Tibial nerve (tissue), 4 donors: Measurements from ENCODE around the gene HNF4A. TPM values are rescaled to one million over a fixed set of nuclear protein-coding genes. Genes with fewer than 3 reads are reported as not detected.

Source experiments
- DNase-seq, 2 donors: peaks; one replicate each; pipeline ENCODE4 v3.0.0-alpha.2; 2019; ENCODE audit warnings: low spot score in 2 of 2
- H3K27ac ChIP-seq, 4 donors: fragments of 200-600 bp; sonication (generic) in 3 of 4; one replicate each; pipeline ENCODE4 v1.5.1; 2017 to 2019; ENCODE audit warnings: mild to moderate bottlenecking in 1 of 4
- H3K27me3 ChIP-seq, 2 donors: fragments of 200-600 bp; sonication (generic) in 1 of 2; one replicate each; pipeline versions ENCODE4 v1.5.1 to v1.6.0; 2017 to 2019
- H3K36me3 ChIP-seq, 3 donors: fragments of 200-600 bp; sonication (generic); one replicate each; pipeline ENCODE4 v1.5.1; 2018 to 2019
- H3K4me1 ChIP-seq, 4 donors: fragments of 200-600 bp; sonication (generic) in 3 of 4; one replicate each; pipeline ENCODE4 v1.5.1; 2017 to 2019
- H3K4me3 ChIP-seq, 4 donors: fragments of 200-600 bp; sonication (generic) in 3 of 4; one replicate each; pipeline ENCODE4 v1.5.1; 2017 to 2019; ENCODE audit warnings: mild to moderate bottlenecking in 1 of 4, moderate library complexity in 1 of 4
- H3K9me3 ChIP-seq, 4 donors: fragments of 200-600 bp; sonication (generic) in 3 of 4; one replicate each; pipeline ENCODE4 v1.5.1; 2017 to 2019
- EP300 ChIP-seq, 2 donors: sonication (generic); formaldehyde crosslinking; IDR thresholded peaks; one replicate each; pipeline ENCODE4 v1.6.1; 2017; ENCODE audit warnings: antibody characterized with exemption in 2 of 2, mild to moderate bottlenecking in 1 of 2
- POLR2A ChIP-seq, 2 donors: fragments of 450-650 bp; IDR thresholded peaks; one replicate each; pipeline ENCODE4 v1.6.1; 2017; ENCODE audit warnings: antibody characterized with exemption in 2 of 2, mild to moderate bottlenecking in 2 of 2, moderate library complexity in 2 of 2
- WGBS, 2 donors: methylation state at CpG; one replicate each; pipeline ENCODE4 v1.1.5; 2018; 5-methylcytosine and 5-hydroxymethylcytosine counted together
- total RNA-seq, 4 donors: library from RNA; depleted of rRNA; stranded (reverse); fragments of >200 nt; gene quantifications; one replicate each; pipeline ENCODE4 v1.1.0, GENCODE V29; 2016
- TF ChIP-seq, protein P1 (sequence below), 5 experiments: fragments of 200-600 bp in 3 of 5; fragments of 450-650 bp in 2 of 5; sonication (generic) in 3 of 5; IDR thresholded peaks; one replicate each; pipeline ENCODE4 v1.5.1; 2016 to 2019; ENCODE audit warnings: antibody characterized with exemption in 5 of 5, mild to moderate bottlenecking in 3 of 5, moderate library complexity in 2 of 5

HNF4A gene
- total RNA-seq, 4 donors from 2014 or later = not detected

DNA sequence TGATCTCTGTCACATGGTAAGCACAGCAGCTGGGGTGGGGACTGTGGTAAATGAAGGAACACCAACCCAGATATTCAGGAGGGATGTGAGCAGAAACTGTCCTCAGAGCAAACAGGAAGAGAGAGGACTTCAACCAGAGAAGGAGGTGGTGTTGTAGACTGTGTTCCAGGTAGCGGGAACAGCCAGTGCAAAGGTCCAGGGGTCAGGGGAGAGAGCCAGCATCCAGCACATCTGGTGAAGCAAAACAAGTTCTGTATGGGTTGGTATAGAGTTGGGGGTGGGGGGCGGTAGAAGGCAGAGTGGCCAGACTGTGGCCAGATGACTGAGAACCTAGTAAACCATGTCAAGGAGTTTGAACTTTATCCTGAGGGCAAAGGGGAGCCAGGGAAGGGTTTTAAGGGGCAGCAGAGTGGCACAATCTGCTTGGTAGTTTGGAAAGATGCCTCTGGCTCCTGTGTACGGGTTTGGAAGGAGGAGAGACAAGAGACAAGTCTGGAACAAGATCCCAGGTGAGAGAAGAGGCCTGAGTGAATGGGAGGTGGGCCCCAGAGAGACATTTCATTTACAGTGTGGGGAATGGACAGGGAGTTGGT lies 92.4 kb downstream of the HNF4A start:
- H3K4me1 ChIP-seq = no peaks in the 10 kb centered on the region
- no peak for DNase-seq
- H3K27me3 ChIP-seq = no peaks in the 10 kb centered on the region
- H3K27ac ChIP-seq = no peak overlapping the region
- H3K36me3 ChIP-seq = no peaks in the 10 kb centered on the region
- no peaks in the 10 kb centered on the region for H3K9me3 ChIP-seq
- WGBS, 2 donors = 77 to 81% methylated on average over 3 of the region's 3 CpGs
- no peak overlapping the region for H3K4me3 ChIP-seq
- no peak for TF ChIP-seq POLR2A (IDR thresholded peaks at IDR 0.05)
- no peak for TF ChIP-seq EP300 (IDR thresholded peaks at IDR 0.05)
- TF ChIP-seq, protein P1, sequence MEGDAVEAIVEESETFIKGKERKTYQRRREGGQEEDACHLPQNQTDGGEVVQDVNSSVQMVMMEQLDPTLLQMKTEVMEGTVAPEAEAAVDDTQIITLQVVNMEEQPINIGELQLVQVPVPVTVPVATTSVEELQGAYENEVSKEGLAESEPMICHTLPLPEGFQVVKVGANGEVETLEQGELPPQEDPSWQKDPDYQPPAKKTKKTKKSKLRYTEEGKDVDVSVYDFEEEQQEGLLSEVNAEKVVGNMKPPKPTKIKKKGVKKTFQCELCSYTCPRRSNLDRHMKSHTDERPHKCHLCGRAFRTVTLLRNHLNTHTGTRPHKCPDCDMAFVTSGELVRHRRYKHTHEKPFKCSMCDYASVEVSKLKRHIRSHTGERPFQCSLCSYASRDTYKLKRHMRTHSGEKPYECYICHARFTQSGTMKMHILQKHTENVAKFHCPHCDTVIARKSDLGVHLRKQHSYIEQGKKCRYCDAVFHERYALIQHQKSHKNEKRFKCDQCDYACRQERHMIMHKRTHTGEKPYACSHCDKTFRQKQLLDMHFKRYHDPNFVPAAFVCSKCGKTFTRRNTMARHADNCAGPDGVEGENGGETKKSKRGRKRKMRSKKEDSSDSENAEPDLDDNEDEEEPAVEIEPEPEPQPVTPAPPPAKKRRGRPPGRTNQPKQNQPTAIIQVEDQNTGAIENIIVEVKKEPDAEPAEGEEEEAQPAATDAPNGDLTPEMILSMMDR (IDR thresholded peaks at IDR 0.05) = no peak

DNA sequence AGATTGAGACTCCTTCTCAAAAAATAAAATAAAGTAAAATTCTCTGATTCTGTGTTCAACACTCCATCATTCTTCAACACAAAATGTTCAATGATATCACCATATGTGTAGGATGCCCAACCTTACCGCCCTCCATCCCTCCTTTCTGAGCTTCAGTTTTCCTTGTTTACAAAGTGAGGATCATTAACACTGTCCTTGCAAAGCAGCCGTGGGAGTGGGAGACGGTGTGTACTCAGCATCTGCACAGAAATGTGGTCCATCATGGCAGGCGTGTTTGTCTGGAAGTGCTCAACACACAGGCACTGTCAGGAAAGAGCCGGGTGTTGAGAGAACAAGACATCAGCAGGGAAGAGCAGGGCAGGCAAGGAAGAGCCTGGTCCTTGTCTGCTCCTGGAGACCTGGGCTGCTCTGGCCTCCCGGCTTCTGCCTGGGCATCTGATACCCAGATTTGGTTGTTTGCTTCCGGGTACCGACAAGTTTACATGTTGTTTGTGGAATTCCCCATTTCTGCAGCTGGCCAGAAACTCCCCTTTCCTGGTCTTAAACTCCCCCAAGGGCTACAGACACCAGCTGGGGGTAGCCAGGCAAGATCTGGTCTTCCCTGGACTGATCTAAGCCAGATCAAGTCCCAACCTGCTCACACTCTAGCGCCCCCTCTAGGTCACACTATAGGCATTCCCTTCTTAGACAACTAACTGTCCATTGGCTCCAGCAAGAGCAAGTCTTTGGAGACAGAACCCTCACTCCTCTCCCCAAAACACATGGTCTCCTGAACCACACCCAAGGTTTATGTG lies 93.5 kb downstream of the HNF4A start:
- Histone ChIP-seq H3K36me3 (no peaks in the 10 kb centered on the region), H3K27me3 (no peaks in the 10 kb centered on the region), H3K4me1 (no peaks in the 10 kb centered on the region), H3K9me3 (no peaks in the 10 kb centered on the region), H3K4me3 (no peak overlapping the region), H3K27ac (no peak overlapping the region)
- whole genome bisulfite sequencing, 2 donors = 65 to 75% methylated on average over 9 of the region's 9 CpGs
- DNase-seq = no peak
- no peak for TF ChIP-seq EP300 (IDR thresholded peaks at IDR 0.05)
- TF ChIP-seq, protein P1 (IDR thresholded peaks at IDR 0.05) = no peak
- no peak for TF ChIP-seq POLR2A (IDR thresholded peaks at IDR 0.05)

DNA sequence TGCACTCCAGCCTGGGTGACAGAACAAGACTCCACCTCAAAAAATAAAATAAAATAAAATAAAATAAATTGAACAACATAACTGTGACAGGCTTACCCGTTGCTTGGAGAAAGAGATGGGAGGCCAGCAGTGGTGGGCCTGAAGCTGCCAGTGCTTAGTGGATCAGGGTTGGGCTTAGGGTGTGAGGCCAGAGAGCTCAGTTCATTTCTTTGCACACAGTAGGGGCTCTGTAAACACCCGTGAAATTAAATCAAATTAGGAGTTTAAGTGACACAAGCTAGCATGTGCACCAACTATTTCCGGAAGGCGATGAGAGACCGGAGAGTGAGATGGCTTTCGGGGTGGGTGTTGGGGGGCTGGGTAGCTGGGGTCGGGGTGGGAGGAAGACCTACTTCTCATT lies 94.4 kb downstream of the HNF4A start:
- TF ChIP-seq EP300 (IDR thresholded peaks at IDR 0.05) (no peak), POLR2A (IDR thresholded peaks at IDR 0.05) (no peak)
- TF ChIP-seq, protein P1 (IDR thresholded peaks at IDR 0.05) = no peak
- WGBS, 2 donors = 83 to 88% methylated on average over 7 of the region's 7 CpGs
- H3K4me3 ChIP-seq = no peak overlapping the region
- H3K4me1 ChIP-seq = no peaks in the 10 kb centered on the region
- H3K36me3 ChIP-seq = no peaks in the 10 kb centered on the region
- H3K27ac ChIP-seq = no peak overlapping the region
- DNase-seq = no peak
- no peaks in the 10 kb centered on the region for H3K27me3 ChIP-seq
- H3K9me3 ChIP-seq = no peaks in the 10 kb centered on the region

DNA sequence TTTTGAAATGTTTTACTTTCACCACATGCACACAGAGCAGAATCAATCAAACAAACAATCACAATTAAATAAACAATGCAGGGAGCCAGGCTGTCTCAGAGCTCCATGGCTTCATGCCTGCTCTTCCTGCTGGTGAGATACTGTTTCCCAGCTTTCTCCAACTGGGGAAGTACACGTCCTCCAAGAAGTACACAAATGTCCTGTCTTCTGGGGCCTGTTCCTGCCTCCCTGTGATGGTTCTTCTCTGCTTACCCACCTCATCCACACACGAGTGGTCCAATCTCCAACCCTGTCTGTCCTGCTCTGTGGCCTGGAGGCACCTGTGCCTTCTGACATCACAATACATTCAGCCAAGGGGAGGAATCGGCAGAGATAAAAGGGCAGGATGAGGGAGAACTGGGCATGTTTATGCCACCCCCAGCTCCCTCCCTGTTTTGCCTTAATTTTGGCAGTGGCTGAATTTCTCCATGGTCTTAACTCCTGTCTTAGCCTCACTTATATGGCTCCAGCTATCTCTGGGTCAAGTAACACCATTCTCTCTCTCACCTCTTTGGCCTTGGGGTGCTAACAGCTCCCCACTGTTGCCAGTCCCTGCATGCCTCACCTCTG lies 94.9 kb downstream of the HNF4A start:
- no peaks in the 10 kb centered on the region for H3K36me3 ChIP-seq
- no peaks in the 10 kb centered on the region for H3K9me3 ChIP-seq
- no peak for DNase-seq
- no peaks in the 10 kb centered on the region for H3K4me1 ChIP-seq
- H3K4me3 ChIP-seq = no peak overlapping the region
- H3K27ac ChIP-seq = no peak overlapping the region
- no peaks in the 10 kb centered on the region for H3K27me3 ChIP-seq
- WGBS, 2 donors = 50 to 61% methylated on average over 3 of the region's 3 CpGs
- TF ChIP-seq POLR2A (IDR thresholded peaks at IDR 0.05) = no peak
- TF ChIP-seq, protein P1 (IDR thresholded peaks at IDR 0.05) = no peak
- no peak for TF ChIP-seq EP300 (IDR thresholded peaks at IDR 0.05)

DNA sequence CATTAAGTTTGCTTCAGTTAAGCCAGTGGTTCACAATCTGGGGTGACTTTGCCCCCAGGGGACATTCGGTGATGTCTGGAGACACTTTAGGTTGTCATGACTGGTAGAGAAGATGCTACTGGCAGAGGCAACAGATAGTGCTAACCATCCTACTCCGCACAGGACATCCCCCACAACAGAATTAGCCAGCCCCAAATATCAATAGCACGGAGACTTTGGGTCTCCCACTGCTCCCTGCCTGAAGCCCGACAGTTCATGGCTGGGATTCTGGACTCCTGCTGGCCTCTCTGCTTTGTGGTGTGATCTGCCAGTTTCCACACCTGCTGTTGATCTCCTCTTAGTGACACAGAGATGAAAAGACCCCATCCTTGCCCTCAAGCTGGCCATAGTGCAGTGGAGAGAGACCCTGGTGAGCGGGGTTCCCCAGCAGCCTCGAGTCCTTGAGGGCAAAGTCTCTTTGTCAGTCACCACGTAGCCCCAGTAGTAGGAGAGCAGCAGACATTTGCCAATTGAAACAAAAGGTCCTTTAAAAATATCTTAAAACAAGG lies 95.5 kb downstream of the HNF4A start:
- Histone ChIP-seq H3K27ac (no peak overlapping the region), H3K9me3 (no peaks in the 10 kb centered on the region), H3K27me3 (no peaks in the 10 kb centered on the region), H3K4me1 (no peaks in the 10 kb centered on the region), H3K4me3 (no peak overlapping the region), H3K36me3 (no peaks in the 10 kb centered on the region)
- TF ChIP-seq, protein P1 (IDR thresholded peaks at IDR 0.05) = no peak
- TF ChIP-seq EP300 (IDR thresholded peaks at IDR 0.05) (no peak), POLR2A (IDR thresholded peaks at IDR 0.05) (no peak)
- no peak for DNase-seq
- WGBS, 2 donors = 63 to 70% methylated on average over 6 to 7 of the region's 7 CpGs
